ENCODE results near the gene ARFRP1. TPM values are rescaled to one million over a fixed set of nuclear protein-coding genes. Genes with fewer than 3 reads are reported as not detected.

The ARFRP1 gene
- total and polyA plus RNA-seq, 2 of the 13 experiments (the other 11 are each of a cell fraction or from before 2014, with no cell fraction given): 32.0 to 51.1 TPM

GRCh38 chr20:63652192-63652980 lies 55.4 kb downstream of the ARFRP1 start (continued):
- TF ChIP-seq, protein P1, sequence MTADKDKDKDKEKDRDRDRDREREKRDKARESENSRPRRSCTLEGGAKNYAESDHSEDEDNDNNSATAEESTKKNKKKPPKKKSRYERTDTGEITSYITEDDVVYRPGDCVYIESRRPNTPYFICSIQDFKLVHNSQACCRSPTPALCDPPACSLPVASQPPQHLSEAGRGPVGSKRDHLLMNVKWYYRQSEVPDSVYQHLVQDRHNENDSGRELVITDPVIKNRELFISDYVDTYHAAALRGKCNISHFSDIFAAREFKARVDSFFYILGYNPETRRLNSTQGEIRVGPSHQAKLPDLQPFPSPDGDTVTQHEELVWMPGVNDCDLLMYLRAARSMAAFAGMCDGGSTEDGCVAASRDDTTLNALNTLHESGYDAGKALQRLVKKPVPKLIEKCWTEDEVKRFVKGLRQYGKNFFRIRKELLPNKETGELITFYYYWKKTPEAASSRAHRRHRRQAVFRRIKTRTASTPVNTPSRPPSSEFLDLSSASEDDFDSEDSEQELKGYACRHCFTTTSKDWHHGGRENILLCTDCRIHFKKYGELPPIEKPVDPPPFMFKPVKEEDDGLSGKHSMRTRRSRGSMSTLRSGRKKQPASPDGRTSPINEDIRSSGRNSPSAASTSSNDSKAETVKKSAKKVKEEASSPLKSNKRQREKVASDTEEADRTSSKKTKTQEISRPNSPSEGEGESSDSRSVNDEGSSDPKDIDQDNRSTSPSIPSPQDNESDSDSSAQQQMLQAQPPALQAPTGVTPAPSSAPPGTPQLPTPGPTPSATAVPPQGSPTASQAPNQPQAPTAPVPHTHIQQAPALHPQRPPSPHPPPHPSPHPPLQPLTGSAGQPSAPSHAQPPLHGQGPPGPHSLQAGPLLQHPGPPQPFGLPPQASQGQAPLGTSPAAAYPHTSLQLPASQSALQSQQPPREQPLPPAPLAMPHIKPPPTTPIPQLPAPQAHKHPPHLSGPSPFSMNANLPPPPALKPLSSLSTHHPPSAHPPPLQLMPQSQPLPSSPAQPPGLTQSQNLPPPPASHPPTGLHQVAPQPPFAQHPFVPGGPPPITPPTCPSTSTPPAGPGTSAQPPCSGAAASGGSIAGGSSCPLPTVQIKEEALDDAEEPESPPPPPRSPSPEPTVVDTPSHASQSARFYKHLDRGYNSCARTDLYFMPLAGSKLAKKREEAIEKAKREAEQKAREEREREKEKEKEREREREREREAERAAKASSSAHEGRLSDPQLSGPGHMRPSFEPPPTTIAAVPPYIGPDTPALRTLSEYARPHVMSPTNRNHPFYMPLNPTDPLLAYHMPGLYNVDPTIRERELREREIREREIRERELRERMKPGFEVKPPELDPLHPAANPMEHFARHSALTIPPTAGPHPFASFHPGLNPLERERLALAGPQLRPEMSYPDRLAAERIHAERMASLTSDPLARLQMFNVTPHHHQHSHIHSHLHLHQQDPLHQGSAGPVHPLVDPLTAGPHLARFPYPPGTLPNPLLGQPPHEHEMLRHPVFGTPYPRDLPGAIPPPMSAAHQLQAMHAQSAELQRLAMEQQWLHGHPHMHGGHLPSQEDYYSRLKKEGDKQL (CRISPR knock-in tag; IDR thresholded peaks at IDR 0.05; ENCODE audit: low read depth): no peak
- no peak for TF ChIP-seq STAG1 (CRISPR knock-in tag; IDR thresholded peaks at IDR 0.05)
- 0 out of 2 replicates have a peak, but pooled peaks have one; percentile 22 for TF ChIP-seq ZNF543 (CRISPR knock-in tag; IDR thresholded peaks at IDR 0.05)
- TF ChIP-seq FOXP4 (CRISPR knock-in tag; IDR thresholded peaks at IDR 0.05): no peak
- no peak for TF ChIP-seq ZNF792 (CRISPR knock-in tag; IDR thresholded peaks at IDR 0.05)
- no peak for TF ChIP-seq SMAD3 (CRISPR knock-in tag; IDR thresholded peaks at IDR 0.05)
- TF ChIP-seq POGZ (CRISPR knock-in tag; IDR thresholded peaks at IDR 0.05): no peak
- TF ChIP-seq ZNF766 (CRISPR knock-in tag; IDR thresholded peaks at IDR 0.05; ENCODE audit: borderline replicate concordance): no peak
- 0 out of 2 replicates have a peak, but pooled peaks have one; percentile 49 for TF ChIP-seq REL (CRISPR knock-in tag; conservative IDR thresholded peaks at IDR 0.05)
- TF ChIP-seq ZFYVE20 (CRISPR knock-in tag; IDR thresholded peaks at IDR 0.05; ENCODE audit: borderline replicate concordance, low read depth): 0 out of 2 replicates have a peak, but pooled peaks have one; percentile 38
- TF ChIP-seq CBX5 (CRISPR knock-in tag; IDR thresholded peaks at IDR 0.05; ENCODE audit: borderline replicate concordance): no peak
- no peak for TF ChIP-seq PLSCR1 (CRISPR knock-in tag; IDR thresholded peaks at IDR 0.05; ENCODE audit: borderline replicate concordance)
- peak; percentile 64 for TF ChIP-seq ZNF883 (CRISPR knock-in tag; IDR thresholded peaks at IDR 0.05; ENCODE audit: not compliant biosample characterization)
- TF ChIP-seq ZNF619 (CRISPR knock-in tag; IDR thresholded peaks at IDR 0.05): no peak; the same call in 1 of the 2 replicates
- no peak; the same call in 1 of the 2 replicates for TF ChIP-seq PHF8 (CRISPR knock-in tag; IDR thresholded peaks at IDR 0.05)
- TF ChIP-seq ZBTB7A (CRISPR knock-in tag; IDR thresholded peaks at IDR 0.05): peak; percentile 52; the same call in 1 of the 2 replicates
- no peak for TF ChIP-seq ATF3 (CRISPR knock-in tag; IDR thresholded peaks at IDR 0.05)
- TF ChIP-seq ZNF101 (CRISPR knock-in tag; IDR thresholded peaks at IDR 0.05; ENCODE audit: borderline replicate concordance, low read depth): no peak
- no peak for TF ChIP-seq NONO (IDR thresholded peaks at IDR 0.05)
- TF ChIP-seq NONO (CRISPR knock-in tag; conservative IDR thresholded peaks at IDR 0.05): 0 out of 2 replicates have a peak, but pooled peaks have one; percentile 29
- no peak; the same call in 1 of the 2 replicates for TF ChIP-seq REPIN1 (CRISPR knock-in tag; IDR thresholded peaks at IDR 0.05; ENCODE audit: borderline replicate concordance, low read depth)
- no peak for TF ChIP-seq AGO2 (optimal IDR thresholded peaks at IDR 0.05; ENCODE audit: low read depth, low read length)
